Panc1 (cell line): ENCODE data around the gene CAMKV. TPM values are rescaled to one million over a fixed set of nuclear protein-coding genes. Genes with fewer than 3 reads are reported as not detected.

Source experiments
- ATAC-seq: fragments of 200-7000 bp; cut with Tn5 transposase; 2 replicates; pipeline ENCODE4 v1.9.1; 2020; ENCODE audit warnings: mild to moderate bottlenecking, moderate library complexity
- BruUV-seq: library from RNA; stranded (reverse); fragments of 400-500 nt; replicated peaks from 2 replicates; lab custom pipeline; 2021; lab: Mats Ljungman, UMichigan
- CTCF ChIA-PET: fragments of 300-600 bp; sonication (Branson Sonifier 250); formaldehyde crosslinking; loops from one replicate; lab custom pipeline; 2022; ENCODE audit warnings: antibody characterized with exemption; lab: Charles Lee
- POLR2A ChIA-PET: fragments of 300-600 bp; sonication (Branson Sonifier 250); formaldehyde crosslinking; loops from one replicate; lab custom pipeline; 2022; ENCODE audit warnings: antibody characterized with exemption; lab: Charles Lee
- DNase-seq: peaks from one replicate; pipeline ENCODE4 v3.0.0-alpha.2; 2010; ENCODE audit warnings: low read depth, low spot score
- H3K27ac ChIP-seq: 2 replicates; pipeline ENCODE4 v1.5.1; 2011; ENCODE audit warnings: mild to moderate bottlenecking, low read length, inconsistent platforms
- H3K27me3 ChIP-seq: fragments of 200-500 bp; sonication (Bioruptor generic); 2 replicates; pipeline ENCODE4 v1.6.0; 2014; ENCODE audit warnings: low read length, inconsistent platforms; ENCODE audit not compliant: control insufficient read depth, insufficient read depth
- H3K36me3 ChIP-seq: fragments of 200-500 bp; sonication (Bioruptor generic); 2 replicates; pipeline ENCODE4 v1.5.1; 2014; ENCODE audit warnings: inconsistent platforms, mild to moderate bottlenecking, low read length, moderate library complexity; ENCODE audit not compliant: control insufficient read depth, insufficient read depth
- H3K4me1 ChIP-seq: 2 replicates; pipeline ENCODE4 v1.5.1; 2011; ENCODE audit warnings: inconsistent platforms, mild to moderate bottlenecking, low read length, moderate library complexity; ENCODE audit not compliant: control insufficient read depth, insufficient read depth
- H3K4me3 ChIP-seq, 2 experiments: 2 replicates each; pipeline ENCODE4 v1.5.1; 2011 to 2012; ENCODE audit warnings: low read depth in 2 of 2, low read length in 2 of 2, mild to moderate bottlenecking in 2 of 2, inconsistent platforms in 1 of 2, moderate library complexity in 1 of 2
- H3K9me3 ChIP-seq: fragments of 200-500 bp; sonication (Bioruptor generic); 2 replicates; pipeline ENCODE4 v1.5.1; 2014; ENCODE audit warnings: low read depth, mild to moderate bottlenecking, inconsistent platforms, low read length, moderate library complexity; ENCODE audit not compliant: control insufficient read depth, insufficient read depth
- POLR2AphosphoS5 ChIP-seq: IDR thresholded peaks from 2 replicates; pipeline ENCODE4 v1.6.1; 2012; ENCODE audit warnings: mild to moderate bottlenecking, low read depth, low read length, moderate library complexity
- SIN3A ChIP-seq: IDR thresholded peaks from 2 replicates; pipeline ENCODE4 v1.6.1; 2012; ENCODE audit warnings: low read depth, mild to moderate bottlenecking, low read length, moderate library complexity, borderline replicate concordance; ENCODE audit not compliant: insufficient read depth
- TCF7L2 ChIP-seq: IDR thresholded peaks from 2 replicates; pipeline ENCODE4 v1.6.1; 2011; ENCODE audit warnings: mild to moderate bottlenecking, low read depth, low read length, inconsistent platforms
- in situ Hi-C: cut with HindIII; loops from 2 replicates; pipeline ENCODE4 v1.10.0; 2016; ENCODE audit warnings: low sequenced_read_pairs, low pct_unique_long_range_greater_than_20kb
- intact Hi-C: fragments of 100-400 bp; cut with micrococcal nuclease; formaldehyde crosslinking; loops from one replicate; pipeline ENCODE4 v1.10.0; 2022; ENCODE audit not compliant: unreplicated experiment
- total RNA-seq: library from RNA; stranded (reverse); gene quantifications from one replicate; pipeline ENCODE4 v1.2.1, GENCODE V29; 2021; ENCODE audit not compliant: unreplicated experiment
- TF ChIP-seq, protein P1 (sequence below), 2 experiments: IDR thresholded peaks; 2 replicates each; pipeline ENCODE4 v1.6.1; 2011 to 2012; ENCODE audit warnings: low read depth in 2 of 2, control low read depth in 1 of 2, low read length in 1 of 2, mild to moderate bottlenecking in 1 of 2, moderate library complexity in 1 of 2; ENCODE audit not compliant: insufficient read depth in 1 of 2
- TF ChIP-seq, protein P2 (sequence below): fragments of 450-650 bp; IDR thresholded peaks from 2 replicates; pipeline ENCODE4 v1.5.1; 2017; ENCODE audit warnings: mild to moderate bottlenecking

Gene CAMKV
- total RNA-seq, 1 experiment from 2014 or later: 0.85 TPM

DNA sequence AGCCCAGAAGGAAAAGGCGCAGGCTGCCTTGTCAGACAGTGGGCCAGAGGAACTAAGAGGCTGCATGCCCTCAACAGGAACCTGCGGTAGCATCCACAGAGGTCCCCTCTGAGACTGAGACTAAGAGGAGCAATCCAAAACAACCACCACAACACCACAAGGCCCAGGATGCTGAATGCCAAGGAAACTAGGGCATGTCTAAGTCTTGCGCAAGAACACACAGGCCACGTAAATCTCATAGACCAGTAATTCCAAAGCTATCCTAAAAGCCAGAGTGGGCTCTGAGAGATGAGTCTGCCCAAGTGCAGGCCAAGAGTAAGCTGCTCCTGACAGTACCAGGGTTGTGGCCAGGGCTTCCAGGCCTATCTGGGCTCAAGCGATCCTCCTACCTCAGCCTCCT is 47.0 kb upstream of the CAMKV start:
- intact Hi-C loops (no loop called here), in situ Hi-C loops (no loop called here)
- no TSS peak for BruUV-seq
- ChIA-PET CTCF (interaction anchor here (0.5 kb wide), 1 partner anchor 16 kb away, joined by 6 read pairs; no protein-coding TSS in a partner anchor), POLR2A (no interaction called here)
- no peak overlapping the region for H3K27ac ChIP-seq
- TF ChIP-seq TCF7L2 (no peak), SIN3A (no peak), POLR2AphosphoS5 (no peak)
- TF ChIP-seq, protein P1, sequence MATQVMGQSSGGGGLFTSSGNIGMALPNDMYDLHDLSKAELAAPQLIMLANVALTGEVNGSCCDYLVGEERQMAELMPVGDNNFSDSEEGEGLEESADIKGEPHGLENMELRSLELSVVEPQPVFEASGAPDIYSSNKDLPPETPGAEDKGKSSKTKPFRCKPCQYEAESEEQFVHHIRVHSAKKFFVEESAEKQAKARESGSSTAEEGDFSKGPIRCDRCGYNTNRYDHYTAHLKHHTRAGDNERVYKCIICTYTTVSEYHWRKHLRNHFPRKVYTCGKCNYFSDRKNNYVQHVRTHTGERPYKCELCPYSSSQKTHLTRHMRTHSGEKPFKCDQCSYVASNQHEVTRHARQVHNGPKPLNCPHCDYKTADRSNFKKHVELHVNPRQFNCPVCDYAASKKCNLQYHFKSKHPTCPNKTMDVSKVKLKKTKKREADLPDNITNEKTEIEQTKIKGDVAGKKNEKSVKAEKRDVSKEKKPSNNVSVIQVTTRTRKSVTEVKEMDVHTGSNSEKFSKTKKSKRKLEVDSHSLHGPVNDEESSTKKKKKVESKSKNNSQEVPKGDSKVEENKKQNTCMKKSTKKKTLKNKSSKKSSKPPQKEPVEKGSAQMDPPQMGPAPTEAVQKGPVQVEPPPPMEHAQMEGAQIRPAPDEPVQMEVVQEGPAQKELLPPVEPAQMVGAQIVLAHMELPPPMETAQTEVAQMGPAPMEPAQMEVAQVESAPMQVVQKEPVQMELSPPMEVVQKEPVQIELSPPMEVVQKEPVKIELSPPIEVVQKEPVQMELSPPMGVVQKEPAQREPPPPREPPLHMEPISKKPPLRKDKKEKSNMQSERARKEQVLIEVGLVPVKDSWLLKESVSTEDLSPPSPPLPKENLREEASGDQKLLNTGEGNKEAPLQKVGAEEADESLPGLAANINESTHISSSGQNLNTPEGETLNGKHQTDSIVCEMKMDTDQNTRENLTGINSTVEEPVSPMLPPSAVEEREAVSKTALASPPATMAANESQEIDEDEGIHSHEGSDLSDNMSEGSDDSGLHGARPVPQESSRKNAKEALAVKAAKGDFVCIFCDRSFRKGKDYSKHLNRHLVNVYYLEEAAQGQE (IDR thresholded peaks at IDR 0.05; ENCODE audit: insufficient read depth in 1 of 2, low read depth in 2 of 2, low read length in 1 of 2): no peak
- TF ChIP-seq, protein P2, sequence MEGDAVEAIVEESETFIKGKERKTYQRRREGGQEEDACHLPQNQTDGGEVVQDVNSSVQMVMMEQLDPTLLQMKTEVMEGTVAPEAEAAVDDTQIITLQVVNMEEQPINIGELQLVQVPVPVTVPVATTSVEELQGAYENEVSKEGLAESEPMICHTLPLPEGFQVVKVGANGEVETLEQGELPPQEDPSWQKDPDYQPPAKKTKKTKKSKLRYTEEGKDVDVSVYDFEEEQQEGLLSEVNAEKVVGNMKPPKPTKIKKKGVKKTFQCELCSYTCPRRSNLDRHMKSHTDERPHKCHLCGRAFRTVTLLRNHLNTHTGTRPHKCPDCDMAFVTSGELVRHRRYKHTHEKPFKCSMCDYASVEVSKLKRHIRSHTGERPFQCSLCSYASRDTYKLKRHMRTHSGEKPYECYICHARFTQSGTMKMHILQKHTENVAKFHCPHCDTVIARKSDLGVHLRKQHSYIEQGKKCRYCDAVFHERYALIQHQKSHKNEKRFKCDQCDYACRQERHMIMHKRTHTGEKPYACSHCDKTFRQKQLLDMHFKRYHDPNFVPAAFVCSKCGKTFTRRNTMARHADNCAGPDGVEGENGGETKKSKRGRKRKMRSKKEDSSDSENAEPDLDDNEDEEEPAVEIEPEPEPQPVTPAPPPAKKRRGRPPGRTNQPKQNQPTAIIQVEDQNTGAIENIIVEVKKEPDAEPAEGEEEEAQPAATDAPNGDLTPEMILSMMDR: no peak
- H3K9me3 ChIP-seq: no peaks in the 10 kb centered on the region
- H3K4me3 ChIP-seq: no peak overlapping the region
- H3K36me3 ChIP-seq: no peaks in the 10 kb centered on the region
- H3K4me1 ChIP-seq: no peaks in the 10 kb centered on the region
- ATAC-seq (no peak), DNase-seq (no peak)
- no peaks in the 10 kb centered on the region for H3K27me3 ChIP-seq

DNA sequence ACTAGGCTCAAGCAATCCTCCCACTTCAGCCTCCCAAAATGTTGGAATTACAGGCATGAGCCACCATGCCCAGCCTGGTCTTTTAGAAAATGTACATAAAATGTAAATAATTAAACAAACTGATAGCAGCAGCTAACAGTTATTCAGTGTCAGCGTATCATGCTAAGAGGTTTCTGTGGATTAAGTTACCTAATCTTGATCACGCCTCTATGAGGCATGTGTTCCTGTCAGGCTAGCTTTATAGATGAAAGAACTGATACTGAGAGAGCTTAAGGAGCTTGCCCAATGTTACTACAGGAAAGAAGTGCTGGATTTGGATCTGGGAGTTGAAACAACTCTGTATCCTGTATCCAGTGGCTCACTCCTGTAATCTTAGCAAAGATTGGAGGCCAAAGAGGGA is 45.2 kb upstream of the CAMKV start:
- no peak for TF ChIP-seq POLR2AphosphoS5
- TF ChIP-seq, protein P2: no peak
- TF ChIP-seq, protein P1 (IDR thresholded peaks at IDR 0.05; ENCODE audit: insufficient read depth in 1 of 2, low read depth in 2 of 2, low read length in 1 of 2): no peak
- no peak for TF ChIP-seq SIN3A
- no peak overlapping the region for H3K4me3 ChIP-seq
- no peak for DNase-seq
- H3K36me3 ChIP-seq: no peaks in the 10 kb centered on the region
- no TSS peak for BruUV-seq
- ChIA-PET POLR2A (no interaction called here), CTCF (no interaction called here)
- H3K9me3 ChIP-seq: no peaks in the 10 kb centered on the region
- H3K27ac ChIP-seq: no peak overlapping the region
- H3K27me3 ChIP-seq: no peaks in the 10 kb centered on the region
- intact Hi-C loops: no loop called here
- H3K4me1 ChIP-seq: no peaks in the 10 kb centered on the region
- ATAC-seq: no peak
- in situ Hi-C loops: no loop called here
